ENCODE data around the gene CCL16. TPM values are rescaled to one million over a fixed set of nuclear protein-coding genes. Genes with fewer than 3 reads are reported as not detected.
A peak's percentile ranks its signal among the peaks of the same experiment; 100 is the strongest.

The CCL16 gene
- total RNA-seq, 2 donors from 2014 or later, result not detected

GRCh38 chr17:35977509-35977908 lies 3.8 kb downstream of the CCL16 start:
- Mint-ChIP-seq H3K4me1 (ENCODE audit: low read depth in 2 of 2) (peaks cover 35 to 41% of the 10 kb centered on the region in 2 donors), H3K27me3 (no peaks in the 10 kb centered on the region), H3K27ac (peak overlapping the region; percentile 22 to 38), H3K9me3 (no peaks in the 10 kb centered on the region), H3K36me3 (no peaks in the 10 kb centered on the region), H3K4me3 (no peak overlapping the region)
- DNase-seq (ENCODE audit: low spot score) (no peak), ATAC-seq (no peak)

DNA sequence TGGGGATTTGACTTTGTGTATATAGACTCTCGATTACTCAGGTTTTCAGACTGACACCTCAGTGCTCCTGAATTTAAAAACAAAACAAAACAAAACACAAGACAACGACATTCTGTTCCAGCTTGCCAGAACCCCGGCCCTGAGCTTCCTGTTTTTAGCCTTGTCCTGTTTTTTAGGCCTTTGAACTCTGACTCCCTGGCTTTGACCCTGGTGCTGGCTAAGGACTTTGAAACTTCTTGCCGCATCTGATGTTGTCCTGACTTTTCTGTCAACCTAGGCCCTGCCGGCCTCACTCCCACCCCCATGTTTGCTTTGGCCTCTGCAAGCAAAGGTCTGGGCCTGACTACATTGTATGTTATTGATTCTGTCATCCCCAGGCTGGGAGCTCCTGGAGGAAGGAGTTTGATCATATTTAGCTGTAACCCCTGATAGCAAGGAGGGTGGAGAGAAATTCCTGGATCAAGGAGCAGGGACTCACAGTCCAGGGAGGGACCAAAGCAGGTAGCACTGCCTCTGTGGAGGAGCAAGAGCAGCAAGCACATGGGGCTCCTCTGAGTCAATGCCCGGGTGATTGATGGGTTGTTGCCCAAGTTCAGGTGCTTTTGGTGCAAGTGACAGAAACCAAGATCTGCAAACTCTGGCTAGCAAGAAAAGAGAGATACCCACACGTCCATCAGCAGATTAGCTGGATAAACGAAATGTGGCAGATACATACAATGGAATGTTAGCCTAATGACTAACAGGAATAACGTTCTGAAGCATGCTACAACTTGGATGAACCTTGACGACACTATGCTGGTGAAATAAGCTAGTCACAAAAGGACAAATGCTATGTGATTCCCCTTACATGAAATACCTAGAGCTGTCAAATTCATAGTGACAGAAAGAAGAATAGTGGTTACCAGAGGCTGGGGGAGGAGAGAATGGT lies 7.7 kb downstream of the CCL16 start:
- Mint-ChIP-seq H3K27ac (peak overlapping the region; percentile 7 to 17), H3K9me3 (no peaks in the 10 kb centered on the region), H3K36me3 (no peaks in the 10 kb centered on the region), H3K4me3 (no peak overlapping the region), H3K27me3 (no peaks in the 10 kb centered on the region), H3K4me1 (ENCODE audit: low read depth in 2 of 2) (peaks cover 38 to 42% of the 10 kb centered on the region in 2 donors)
- no peak for ATAC-seq
- no peak for DNase-seq (ENCODE audit: low spot score)

GRCh38 chr17:35972945-35973332 lies 8.4 kb downstream of the CCL16 start:
- ATAC-seq, result no peak
- peaks cover 32 to 36% of the 10 kb centered on the region in 2 donors for H3K4me1 Mint-ChIP-seq (ENCODE audit: low read depth in 2 of 2)
- no peak overlapping the region for H3K27ac Mint-ChIP-seq
- H3K9me3 Mint-ChIP-seq, result no peaks in the 10 kb centered on the region
- H3K36me3 Mint-ChIP-seq, result no peaks in the 10 kb centered on the region
- H3K27me3 Mint-ChIP-seq, result no peaks in the 10 kb centered on the region
- DNase-seq (ENCODE audit: low spot score), result no peak
- H3K4me3 Mint-ChIP-seq, result no peak overlapping the region

GRCh38 chr17:35972535-35972934 lies 8.8 kb downstream of the CCL16 start:
- H3K27me3 Mint-ChIP-seq, result no peaks in the 10 kb centered on the region
- no peak for ATAC-seq
- H3K4me1 Mint-ChIP-seq (ENCODE audit: low read depth in 2 of 2), result peaks cover 30 to 32% of the 10 kb centered on the region in 2 donors
- H3K27ac Mint-ChIP-seq, result no peak overlapping the region
- H3K9me3 Mint-ChIP-seq, result no peaks in the 10 kb centered on the region
- H3K4me3 Mint-ChIP-seq, result no peak overlapping the region
- no peaks in the 10 kb centered on the region for H3K36me3 Mint-ChIP-seq
- no peak for DNase-seq (ENCODE audit: low spot score)

- no peak overlapping the region for H3K4me3 Mint-ChIP-seq
- peaks cover 30% of the 10 kb centered on the region in 2 donors for H3K4me1 Mint-ChIP-seq (ENCODE audit: low read depth in 2 of 2)
- DNase-seq (ENCODE audit: low spot score), result no peak
- no peaks in the 10 kb centered on the region for H3K9me3 Mint-ChIP-seq
- ATAC-seq, result no peak
- H3K27me3 Mint-ChIP-seq, result no peaks in the 10 kb centered on the region
- no peaks in the 10 kb centered on the region for H3K36me3 Mint-ChIP-seq
- H3K27ac Mint-ChIP-seq, result peak overlapping the region in 1 of 2 donors; percentile 49
Measured at GRCh38 chr17:35972066-35972465, 9.2 kb downstream of the CCL16 start.

DNA sequence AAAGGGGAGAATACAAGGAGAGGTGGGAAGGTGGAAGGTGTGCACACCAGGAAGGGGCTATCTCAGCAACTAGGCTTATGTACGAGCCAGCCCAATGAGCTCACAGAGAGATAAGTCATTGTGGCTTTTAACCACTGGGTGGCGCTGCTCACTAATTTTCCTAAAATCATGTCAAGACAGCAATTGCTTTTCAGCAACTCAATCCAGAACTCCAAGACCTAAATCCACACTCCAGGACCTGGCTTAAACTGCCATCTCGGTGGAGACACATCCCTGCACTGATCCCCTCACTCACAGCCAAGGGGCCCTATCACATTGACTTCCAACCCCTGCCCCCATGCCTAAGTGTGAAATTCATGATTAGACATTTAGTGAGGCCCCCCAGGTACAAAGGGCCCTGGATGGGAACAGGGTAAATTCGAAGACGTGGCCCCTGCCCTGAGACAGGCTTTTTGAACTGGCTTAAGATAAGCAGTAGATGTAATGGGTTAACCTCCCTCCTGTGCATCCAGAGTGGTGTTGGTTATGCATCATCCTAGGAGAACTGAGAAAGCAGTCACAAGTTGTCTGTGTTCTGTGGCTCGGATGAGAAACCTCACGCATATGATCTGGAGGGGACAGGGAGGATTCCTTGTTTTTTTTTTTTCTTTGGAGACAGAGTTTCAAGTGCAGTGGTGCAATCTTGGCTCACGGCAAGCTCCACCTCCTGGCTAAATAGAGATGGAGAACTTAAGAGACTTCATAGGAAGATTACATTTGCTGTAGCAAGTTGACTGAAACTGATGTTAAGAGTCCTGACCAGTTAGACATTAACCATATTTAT lies 11.5 kb downstream of the CCL16 start:
- no peaks in the 10 kb centered on the region for H3K9me3 Mint-ChIP-seq
- H3K27ac Mint-ChIP-seq, result peak overlapping the region in 1 of 2 donors; percentile 50
- ATAC-seq, result peak; percentile 63 to 68
- peaks cover 19 to 24% of the 10 kb centered on the region in 2 donors for H3K4me1 Mint-ChIP-seq (ENCODE audit: low read depth in 2 of 2)
- no peak overlapping the region for H3K4me3 Mint-ChIP-seq
- no peaks in the 10 kb centered on the region for H3K36me3 Mint-ChIP-seq
- no peaks in the 10 kb centered on the region for H3K27me3 Mint-ChIP-seq
- DNase-seq (ENCODE audit: low spot score), result peak; percentile 86

GRCh38 chr17:35968520-35969054 lies 12.7 kb downstream of the CCL16 start:
- no peak for DNase-seq (ENCODE audit: low spot score)
- H3K27ac Mint-ChIP-seq, result no peak overlapping the region
- no peak overlapping the region for H3K4me3 Mint-ChIP-seq
- no peaks in the 10 kb centered on the region for H3K9me3 Mint-ChIP-seq
- H3K27me3 Mint-ChIP-seq, result no peaks in the 10 kb centered on the region
- H3K36me3 Mint-ChIP-seq, result no peaks in the 10 kb centered on the region
- H3K4me1 Mint-ChIP-seq (ENCODE audit: low read depth in 2 of 2), result peaks cover 14 to 21% of the 10 kb centered on the region in 2 donors
- no peak for ATAC-seq

DNA sequence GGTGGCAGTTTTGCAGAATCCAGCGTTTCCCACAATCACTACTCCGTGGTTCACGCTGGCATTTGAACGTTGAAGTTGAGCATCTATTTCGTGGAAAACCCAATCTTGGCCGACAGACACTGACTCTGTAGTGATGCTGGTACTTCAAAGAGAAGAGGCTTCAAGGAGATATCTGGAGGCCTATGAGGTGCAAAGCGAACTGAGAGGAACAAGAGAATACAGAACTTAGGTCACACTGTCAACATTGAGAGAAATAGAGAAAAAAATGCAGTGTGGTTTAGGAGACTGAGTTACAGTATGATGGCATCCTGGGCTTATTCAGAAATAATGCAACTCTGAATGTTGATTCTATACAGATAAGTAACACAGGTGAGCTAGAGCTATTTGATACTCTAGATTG lies 16.0 kb downstream of the CCL16 start:
- ATAC-seq, result no peak
- no peaks in the 10 kb centered on the region for H3K27me3 Mint-ChIP-seq

GRCh38 chr17:35963663-35964062 lies 17.6 kb downstream of the CCL16 start:
- Mint-ChIP-seq H3K27ac (no peak overlapping the region), H3K27me3 (no peaks in the 10 kb centered on the region), H3K36me3 (no peaks in the 10 kb centered on the region), H3K4me3 (no peak overlapping the region), H3K9me3 (no peaks in the 10 kb centered on the region), H3K4me1 (ENCODE audit: low read depth in 2 of 2) (peaks cover 0 to 4% of the 10 kb centered on the region in 2 donors)
- no peak for DNase-seq (ENCODE audit: low spot score)
- ATAC-seq, result no peak

More for the DNA sequence above, 16.0 kb downstream of the CCL16 start:
- Mint-ChIP-seq H3K9me3 (no peaks in the 10 kb centered on the region), H3K27ac (no peak overlapping the region), H3K4me3 (no peak overlapping the region), H3K4me1 (ENCODE audit: low read depth in 2 of 2) (peaks cover 11 to 14% of the 10 kb centered on the region in 2 donors), H3K36me3 (no peaks in the 10 kb centered on the region)
- DNase-seq (ENCODE audit: low spot score), result no peak

- Mint-ChIP-seq H3K4me1 (ENCODE audit: low read depth in 2 of 2) (peaks cover 0 to 6% of the 10 kb centered on the region in 2 donors), H3K27me3 (no peaks in the 10 kb centered on the region)
Measured at GRCh38 chr17:35953720-35954119, 27.6 kb downstream of the CCL16 start.

DNA sequence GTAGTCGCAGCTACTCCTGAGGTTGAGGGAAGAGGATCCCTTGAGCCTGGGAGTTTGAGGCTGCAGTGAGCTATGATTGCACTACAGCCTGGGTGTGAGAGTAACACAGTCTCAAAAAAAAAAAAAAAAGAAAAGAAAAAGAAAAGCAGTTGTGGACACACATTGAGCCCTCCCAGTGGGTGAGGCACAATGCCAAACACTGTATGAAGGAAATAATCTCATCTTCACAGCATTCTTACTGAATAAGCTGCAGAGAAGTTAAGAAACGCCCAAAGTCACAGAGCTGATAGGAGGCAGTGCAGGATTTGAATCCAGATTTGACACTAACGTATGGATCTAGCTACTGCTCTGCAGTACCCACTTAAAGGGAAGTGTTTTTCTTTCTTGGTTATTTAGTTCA lies 31.9 kb downstream of the CCL16 start:
- Mint-ChIP-seq H3K27ac (no peak overlapping the region), H3K36me3 (no peaks in the 10 kb centered on the region), H3K4me3 (no peak overlapping the region), H3K27me3 (no peaks in the 10 kb centered on the region), H3K4me1 (ENCODE audit: low read depth in 2 of 2) (peaks cover 0 to 2% of the 10 kb centered on the region in 2 donors), H3K9me3 (no peaks in the 10 kb centered on the region)
- no peak for DNase-seq (ENCODE audit: low spot score)
- ATAC-seq, result no peak

More at GRCh38 chr17:35953720-35954119, 27.6 kb downstream of the CCL16 start:
- no peaks in the 10 kb centered on the region for H3K9me3 Mint-ChIP-seq
- DNase-seq (ENCODE audit: low spot score) (no peak), ATAC-seq (no peak)
- H3K36me3 Mint-ChIP-seq, result no peaks in the 10 kb centered on the region
- H3K4me3 Mint-ChIP-seq, result no peak overlapping the region
- no peak overlapping the region for H3K27ac Mint-ChIP-seq

DNA sequence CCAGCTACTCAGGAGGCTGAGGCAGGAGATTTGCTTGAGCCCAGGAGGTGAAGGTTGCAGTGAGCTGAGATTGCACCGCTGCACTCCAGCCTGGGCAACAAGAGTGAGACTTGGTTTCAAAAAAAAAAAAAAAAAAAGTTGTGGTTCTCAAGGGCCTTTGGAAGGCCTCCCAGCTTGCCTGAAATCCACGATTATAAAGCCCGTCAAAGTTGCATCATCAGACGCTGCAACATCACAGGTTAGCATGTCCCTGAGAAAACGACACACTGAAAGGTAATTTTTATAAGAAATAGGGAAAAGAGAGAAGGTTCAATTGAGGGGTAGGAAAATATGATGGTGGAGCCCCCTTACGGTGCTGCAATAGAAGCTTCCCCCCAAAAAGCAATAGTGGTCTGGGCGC lies 33.2 kb downstream of the CCL16 start:
- DNase-seq (ENCODE audit: low spot score) (no peak), ATAC-seq (no peak)
- Mint-ChIP-seq H3K4me1 (ENCODE audit: low read depth in 2 of 2) (peaks cover 0 to 5% of the 10 kb centered on the region in 2 donors), H3K36me3 (no peaks in the 10 kb centered on the region), H3K4me3 (no peak overlapping the region), H3K9me3 (no peaks in the 10 kb centered on the region), H3K27me3 (no peaks in the 10 kb centered on the region), H3K27ac (no peak overlapping the region)

DNA sequence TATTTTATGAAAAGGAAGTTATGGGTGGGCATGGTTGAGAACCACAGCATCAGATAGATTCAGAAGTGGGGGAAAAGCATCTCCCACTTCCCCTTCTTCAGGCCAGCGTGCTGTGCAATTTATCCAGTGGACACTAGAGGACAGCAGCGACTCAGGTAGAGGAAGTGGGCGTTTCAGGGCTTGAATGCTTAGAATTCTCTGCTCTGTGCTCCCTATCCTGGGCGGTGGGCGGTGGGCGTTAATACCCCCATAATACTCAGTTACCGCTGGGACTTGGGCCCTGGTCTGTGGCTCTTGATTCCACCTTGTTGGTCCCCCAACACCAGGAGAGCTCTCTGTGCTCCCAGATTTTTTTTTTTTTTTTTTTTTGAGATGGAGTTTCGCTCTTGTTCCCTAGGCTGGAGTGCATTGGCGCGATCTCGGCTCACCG lies 34.1 kb downstream of the CCL16 start:
- Mint-ChIP-seq H3K27ac (no peak overlapping the region), H3K36me3 (no peaks in the 10 kb centered on the region), H3K4me3 (no peak overlapping the region), H3K27me3 (no peaks in the 10 kb centered on the region), H3K4me1 (ENCODE audit: low read depth in 2 of 2) (peaks cover 0 to 6% of the 10 kb centered on the region in 2 donors), H3K9me3 (no peaks in the 10 kb centered on the region)
- peak; percentile 83 to 84 for ATAC-seq
- peak; percentile 69 for DNase-seq (ENCODE audit: low spot score)
